Amniotic epithelial cell (primary cell): ENCODE results near the gene MYLK.

Source experiments
- DNase-seq: peaks from one replicate; pipeline ENCODE4 v3.0.0-alpha.2; 2010; ENCODE audit warnings: low read depth

Gene MYLK

DNA sequence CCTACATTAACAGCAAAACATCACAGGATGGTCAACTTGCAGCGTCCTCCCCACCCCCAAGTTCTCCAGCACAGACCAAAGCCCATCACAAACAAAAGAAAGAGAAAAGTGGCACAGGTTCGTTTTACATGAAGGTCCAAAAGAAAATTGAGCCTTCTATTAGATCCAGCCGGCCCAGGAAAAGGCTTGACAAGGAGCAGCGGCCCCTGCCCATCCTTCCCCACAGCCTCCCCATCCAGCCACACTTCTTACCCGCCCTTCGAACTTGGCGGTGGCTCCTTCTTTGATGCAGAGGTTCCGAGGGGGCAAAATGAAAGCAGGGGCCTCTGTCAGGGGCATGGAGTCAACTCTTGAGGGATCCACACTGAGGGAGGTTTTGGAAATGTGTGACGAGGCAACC is 90.7 kb downstream of the MYLK start:
- DNase-seq = no peak

DNA sequence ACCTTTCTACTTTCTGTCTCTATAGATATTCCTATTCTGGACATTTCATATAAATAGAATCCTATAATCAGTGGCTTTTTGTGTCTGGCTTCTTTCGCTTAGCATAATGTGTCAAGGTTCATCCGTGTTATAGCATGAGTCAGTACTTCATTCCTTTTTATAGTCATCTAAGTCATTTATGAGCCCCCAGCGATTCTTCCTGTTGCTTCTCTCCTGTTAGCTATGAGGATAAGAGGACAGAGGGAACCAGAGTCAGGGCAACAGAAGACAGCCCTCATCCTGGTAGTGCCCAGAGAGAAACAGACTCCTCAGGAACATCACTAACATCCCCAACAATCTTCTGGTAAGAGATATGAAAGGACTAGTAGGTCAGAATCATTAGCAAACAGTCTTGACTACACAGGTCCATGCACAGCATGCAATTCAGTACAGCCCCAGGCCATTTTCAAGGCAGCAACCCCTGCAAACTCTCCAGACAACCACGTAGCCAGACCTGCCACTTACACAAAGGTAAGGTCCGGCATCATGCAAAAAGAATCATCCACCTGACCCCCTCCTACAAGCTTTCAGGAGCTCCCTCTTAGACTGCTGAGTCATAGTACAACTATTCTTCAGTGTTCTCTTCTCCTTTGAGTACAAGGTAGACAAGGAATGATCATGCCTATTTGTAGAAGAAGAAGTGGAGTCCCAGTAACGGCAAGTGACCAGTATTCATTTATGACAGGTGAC is 91.5 kb downstream of the MYLK start:
- no peak for DNase-seq

DNA sequence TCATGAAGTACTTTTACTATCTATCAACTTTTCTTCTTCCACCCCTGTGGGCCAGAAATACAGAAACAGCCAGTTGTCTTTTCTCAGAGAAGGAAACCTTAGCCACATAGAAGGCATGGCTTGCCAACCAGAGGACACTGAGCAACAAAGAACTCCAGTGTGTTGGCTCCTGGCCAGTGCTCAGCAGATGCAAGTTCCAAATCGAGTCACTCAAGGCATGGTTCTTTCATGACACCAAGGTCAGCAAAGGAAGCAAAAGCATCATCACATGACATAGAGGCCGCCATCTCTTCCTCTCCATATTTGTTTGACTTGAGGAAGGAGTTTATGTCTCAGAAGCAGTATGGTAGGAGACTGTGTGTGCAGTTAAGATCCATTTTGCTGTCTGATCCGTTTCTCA is 92.2 kb downstream of the MYLK start:
- DNase-seq = no peak

DNA sequence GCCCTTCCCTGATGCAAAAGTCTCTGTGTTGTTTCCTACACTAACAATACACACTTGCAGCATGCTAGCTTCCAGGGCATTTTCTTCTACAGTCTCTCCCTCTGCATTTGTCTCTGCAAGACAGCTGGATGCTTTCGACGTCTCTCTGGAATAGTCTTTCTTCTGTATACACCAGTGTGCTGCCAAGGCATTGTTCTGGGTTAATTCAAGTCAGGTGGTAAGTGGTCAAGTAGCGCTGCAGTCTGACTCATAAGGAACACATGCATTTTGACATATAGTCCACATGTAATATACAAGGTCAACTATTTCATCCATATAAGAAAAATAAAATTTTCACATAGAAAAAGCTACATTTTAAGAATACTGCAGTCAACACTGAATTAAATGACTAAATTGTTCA is 92.7 kb downstream of the MYLK start:
- DNase-seq = peak; percentile 88

DNA sequence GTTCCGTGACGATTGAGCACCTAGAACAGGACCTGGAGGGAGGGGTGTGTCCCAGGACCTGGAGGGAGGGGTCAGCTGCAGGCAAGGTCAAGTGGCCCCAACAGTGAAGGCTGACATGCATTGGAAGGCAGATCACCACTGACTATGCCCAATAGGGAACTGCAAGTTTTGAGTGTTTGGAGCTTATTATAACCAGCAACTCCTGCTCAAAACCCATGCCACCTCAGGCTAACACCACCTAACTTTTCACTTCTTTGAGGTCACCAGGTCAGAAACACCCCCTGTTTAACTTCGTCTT is 93.1 kb downstream of the MYLK start:
- DNase-seq = no peak

DNA sequence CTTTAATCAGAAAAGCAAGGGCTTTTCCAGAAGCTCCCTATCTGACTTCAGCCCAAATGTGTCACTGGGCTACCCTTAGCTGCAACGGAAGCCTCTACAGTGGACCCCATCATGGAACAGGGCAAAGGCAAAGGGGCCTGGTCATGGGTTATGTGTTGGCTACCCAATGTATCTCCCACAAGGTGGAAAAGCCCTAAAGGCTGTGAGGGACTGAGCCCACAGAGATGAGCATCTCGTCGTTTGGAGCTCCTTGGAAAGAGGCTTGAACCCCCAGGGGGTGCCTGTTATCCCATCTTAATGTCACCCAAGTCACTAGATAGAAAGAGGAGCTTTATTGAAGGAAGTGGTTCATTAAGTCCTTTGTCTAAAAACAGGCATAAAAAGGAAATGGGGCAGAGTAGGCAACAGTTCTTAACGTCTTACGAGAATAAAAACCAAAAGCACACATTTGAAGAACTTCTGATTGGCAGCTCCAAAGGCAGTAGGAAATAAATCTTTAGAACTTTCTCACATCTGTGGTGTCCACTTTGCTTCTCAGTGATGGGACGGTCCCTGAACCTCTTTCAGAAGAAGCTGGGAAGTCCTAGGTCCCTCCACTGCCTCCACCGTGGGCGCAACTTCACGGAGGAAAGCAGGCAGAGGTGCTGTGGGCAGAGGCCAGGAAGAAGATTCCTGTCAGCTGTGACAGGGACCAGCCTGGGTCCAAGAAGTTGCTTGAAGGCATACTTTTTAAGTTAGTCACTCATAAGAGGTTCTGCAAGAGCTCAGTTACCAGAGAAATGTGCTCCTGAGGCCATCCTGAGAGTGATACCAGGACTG is 93.7 kb downstream of the MYLK start:
- DNase-seq = no peak

DNA sequence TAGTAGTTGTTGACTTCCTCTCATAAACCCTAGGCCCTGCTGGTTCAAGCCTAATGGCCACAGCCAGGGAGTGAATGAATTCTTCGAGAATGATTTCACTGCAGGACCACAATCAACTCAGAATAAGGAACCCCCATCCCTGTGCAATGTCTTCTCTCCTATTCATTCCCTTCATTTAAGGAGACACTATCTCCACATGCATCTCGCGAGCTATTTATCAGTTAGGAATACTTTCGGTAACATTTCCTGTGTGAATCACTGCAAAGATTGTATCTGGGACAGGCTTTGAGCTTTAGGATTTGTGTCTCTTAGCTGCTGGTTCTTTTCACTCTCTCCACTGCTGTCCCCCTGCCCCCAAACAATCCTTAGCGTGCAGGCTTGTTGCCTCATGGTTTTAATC is 94.4 kb downstream of the MYLK start:
- peak; percentile 97 for DNase-seq

DNA sequence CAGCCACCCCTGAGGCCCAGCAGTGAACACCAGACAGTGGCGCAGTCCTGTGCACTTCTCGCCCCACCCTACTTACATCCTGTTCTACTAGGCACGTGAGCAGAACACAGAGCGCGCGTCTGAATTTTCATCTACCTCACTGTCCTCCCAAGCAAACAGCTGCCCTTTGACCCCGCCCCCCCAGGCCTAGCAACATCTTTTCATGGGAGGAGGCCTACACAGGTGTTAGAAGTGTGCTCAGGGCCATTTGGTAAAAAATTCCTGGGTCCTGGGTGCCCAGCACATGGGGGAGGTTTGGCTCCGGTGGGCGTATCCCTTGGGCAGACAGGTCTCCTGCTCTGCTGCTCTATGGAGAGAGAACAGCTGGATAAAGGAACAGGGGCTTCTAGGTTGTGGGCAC is 95.0 kb downstream of the MYLK start:
- no peak for DNase-seq

DNA sequence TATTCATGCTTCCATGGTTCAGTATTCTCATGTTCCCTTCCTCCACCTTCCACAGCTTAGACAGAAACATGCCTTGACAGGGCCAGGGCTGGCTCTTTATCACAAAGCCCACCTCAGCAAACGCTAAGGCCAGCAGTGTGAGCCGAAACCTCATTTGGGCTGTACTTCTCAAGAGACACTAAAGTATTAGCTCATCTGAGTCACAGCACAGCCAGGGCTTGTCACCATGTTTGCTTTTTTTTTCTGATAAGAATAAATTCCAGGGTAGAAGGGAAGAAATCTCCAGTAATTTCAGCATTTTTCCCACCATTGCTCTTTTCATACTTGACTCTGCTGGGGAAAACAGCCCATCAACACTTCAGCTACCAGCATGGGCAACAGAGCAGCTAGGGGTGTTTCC is 95.4 kb downstream of the MYLK start:
- DNase-seq = peak; percentile 43

DNA sequence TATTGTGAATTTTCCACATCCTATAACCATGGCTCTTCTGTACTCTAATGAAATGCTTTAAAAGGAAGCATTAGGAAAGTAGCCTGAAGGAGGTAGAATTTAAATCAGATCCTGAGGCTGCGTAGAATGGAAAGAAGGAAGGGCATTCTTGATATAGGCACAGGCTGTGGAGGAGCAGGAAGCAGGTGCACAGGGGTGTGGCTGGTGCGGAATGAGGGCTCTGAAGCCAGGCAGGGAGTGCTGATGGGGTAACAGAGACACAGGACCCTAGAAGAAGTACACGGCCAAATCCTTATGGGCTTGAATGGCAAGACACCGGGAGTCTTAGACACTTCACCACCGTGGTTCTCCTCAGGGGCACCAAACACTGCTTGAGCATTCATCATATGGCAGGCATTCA is 97.0 kb downstream of the MYLK start:
- DNase-seq = no peak

DNA sequence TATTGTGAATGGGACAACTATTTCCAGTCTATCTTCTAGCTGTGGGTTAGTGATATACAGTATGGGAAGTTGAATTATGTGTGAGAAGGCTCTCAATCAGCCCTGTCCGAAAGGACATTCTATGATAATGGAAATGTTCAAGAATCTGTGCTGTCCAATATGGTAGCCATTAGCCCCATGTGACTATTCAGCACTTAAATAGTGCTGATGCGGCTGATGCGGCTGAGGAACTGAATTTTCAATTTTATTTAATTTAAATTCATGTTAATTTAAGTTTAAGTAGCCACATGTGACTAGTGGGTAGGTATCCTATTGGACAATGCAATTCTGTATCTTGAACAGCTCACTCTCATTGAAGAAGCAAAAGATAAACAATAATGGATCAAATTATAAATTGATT is 98.5 kb downstream of the MYLK start:
- no peak for DNase-seq

DNA sequence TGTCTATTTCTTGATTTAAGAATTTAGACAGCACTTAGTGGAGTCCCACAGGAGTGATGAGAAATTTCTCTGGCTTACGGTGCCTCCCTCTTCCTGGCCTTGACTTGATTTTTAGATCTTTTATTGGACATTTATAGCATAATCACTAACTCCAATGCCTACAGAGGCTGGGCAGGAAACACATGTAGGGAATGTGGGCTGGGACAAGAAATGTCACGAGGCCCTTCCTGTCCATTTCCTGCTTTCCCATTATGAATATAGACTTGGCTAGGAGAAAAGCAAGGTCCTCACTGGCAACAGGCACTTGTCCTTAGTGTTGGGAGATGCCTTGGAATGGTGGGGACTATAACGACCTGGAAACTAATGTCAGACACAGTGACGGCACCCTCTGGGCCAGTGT is 100.3 kb downstream of the MYLK start:
- DNase-seq = no peak

DNA sequence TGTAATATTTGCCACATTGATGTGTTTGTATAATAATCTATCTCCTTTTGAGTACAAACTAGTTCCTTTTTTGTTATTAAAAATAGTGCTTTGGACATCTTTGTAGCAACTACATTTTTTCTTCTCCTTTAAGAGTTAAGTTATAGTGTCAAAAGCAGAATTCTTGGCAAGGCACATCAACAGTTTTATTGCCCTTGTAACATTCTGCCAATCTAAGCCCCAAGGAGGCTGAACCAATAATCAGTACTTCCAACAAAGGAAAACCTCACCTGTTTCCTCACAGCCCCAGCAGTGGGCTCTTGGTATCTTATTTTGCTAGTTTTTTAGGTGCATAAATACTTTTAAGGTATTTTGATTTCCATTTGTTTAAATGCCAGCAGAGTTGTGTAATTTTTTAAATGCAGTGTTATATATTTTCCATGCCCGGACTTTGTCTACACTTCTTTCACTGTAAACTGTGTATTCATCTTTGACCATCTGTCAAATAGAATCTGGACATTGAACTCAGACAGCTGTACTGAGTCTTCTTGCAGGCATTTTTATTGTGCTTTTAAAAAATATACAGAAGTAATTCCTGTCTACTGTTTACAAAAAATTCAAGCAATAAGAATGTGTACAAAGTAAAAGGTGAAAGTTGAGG is 101.0 kb downstream of the MYLK start:
- DNase-seq = no peak

DNA sequence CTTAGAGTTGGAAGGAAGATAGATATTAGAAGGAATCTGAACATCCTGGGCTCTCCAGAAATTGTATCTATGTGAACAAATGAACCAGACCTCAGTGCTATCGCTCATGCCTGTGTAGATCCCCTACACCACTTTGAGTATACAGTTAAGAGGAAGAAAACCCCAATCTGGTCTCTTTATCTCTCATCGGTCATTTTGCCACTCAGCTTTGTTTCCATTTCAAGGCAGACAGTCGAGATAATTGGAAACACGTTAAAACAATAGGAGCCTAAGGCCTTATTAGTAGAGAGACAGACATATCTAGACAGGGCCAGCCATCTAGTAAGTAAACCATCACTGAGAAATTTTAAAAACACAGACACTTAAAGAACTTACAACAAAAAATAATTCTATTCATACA is 101.6 kb downstream of the MYLK start:
- DNase-seq = no peak

DNA sequence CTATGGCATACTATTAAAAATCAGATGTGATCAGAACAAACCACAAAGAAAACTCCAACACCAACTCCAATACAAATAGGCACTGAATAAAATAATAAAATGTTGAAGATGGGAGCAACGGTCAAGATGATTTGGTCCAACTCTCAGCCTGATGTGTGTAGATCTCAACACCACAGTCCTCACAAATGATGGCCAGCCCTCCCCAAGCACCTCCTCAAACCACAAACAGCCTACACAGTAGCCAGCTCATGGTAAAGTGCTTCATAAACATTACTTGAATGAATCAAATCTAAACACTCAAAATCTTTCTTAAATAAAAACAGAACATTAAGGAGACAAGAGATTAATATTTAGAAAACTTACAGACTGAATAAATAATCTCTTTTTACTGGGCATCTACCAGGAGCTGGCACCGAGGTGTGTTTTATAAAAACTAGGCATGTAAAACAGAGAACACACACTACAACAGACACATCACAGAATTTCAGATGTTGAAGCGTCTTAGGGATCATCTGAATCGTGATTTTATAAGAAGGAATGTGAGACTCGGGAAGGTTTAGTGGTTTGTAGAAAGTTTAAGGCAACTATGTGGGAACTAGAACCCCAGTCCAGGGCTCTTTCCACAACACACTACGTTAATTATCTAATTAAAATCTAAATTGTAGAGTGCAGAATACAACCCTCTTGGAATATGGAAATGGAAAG is 102.4 kb downstream of the MYLK start:
- peak; percentile 74 for DNase-seq

DNA sequence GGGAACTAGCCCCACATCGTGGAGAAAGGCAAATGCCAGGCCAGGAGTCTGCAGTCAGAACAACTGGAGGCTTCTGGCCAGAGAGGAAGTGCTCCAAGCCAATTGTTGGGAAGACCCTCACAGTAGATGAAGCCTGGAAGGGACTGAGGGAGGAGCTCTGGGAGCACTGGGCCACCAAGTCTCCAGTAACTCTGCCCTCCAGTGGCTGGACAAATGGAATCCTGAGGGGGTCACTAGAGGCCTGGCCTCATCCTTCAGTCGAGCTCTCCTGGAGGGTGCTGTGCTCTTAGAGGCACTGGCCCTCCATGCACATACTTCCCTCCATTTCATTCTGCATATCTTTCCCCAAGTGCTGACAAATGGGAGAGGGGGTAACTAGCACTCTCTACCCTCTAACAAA is 103.0 kb downstream of the MYLK start:
- no peak for DNase-seq

DNA sequence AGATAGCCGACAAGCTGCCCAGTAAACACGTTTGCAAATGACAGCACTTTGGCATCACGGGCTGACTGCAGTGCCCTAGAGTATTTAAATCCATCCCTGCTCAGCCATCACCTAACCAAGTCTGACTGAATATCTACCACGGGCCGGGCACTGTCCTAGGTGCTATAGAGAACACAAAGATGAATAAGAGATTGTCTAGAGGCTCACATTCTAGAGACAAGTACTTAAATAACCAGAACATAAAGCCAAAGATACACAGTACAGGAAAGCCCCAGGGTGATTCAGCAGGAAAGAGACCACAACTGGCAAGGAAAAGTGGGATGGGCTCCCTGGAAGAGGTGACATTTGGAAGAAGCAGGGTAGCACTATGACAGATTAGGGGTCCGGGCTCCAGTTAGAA is 103.5 kb downstream of the MYLK start:
- peak; percentile 47 for DNase-seq

DNA sequence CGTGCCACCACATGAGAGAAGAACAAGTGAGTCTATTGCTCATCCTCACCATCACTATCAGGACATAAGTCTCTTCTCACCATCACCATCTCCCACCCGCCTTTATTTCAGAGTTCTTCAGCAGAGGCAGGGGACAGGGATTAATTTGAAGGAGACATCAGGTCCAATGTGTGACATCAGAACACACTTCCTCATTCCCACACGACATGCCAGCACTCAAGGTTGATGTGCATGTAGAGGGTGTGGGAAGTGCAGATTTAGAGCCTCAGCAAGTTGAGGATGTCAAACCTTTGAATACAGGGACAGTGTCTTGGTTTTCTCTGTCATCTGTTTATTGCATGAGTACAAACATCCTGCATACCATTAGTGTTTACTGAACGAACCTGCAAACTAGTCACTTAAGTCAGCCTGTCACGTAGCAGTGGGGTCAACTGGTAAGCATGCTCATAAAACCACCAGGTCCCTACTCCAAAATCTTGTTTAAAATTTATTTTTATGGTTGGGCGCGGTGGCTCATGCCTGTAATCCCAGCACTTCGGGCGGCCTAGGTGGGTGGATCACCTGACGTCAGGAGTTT is 104.4 kb downstream of the MYLK start:
- DNase-seq = no peak

DNA sequence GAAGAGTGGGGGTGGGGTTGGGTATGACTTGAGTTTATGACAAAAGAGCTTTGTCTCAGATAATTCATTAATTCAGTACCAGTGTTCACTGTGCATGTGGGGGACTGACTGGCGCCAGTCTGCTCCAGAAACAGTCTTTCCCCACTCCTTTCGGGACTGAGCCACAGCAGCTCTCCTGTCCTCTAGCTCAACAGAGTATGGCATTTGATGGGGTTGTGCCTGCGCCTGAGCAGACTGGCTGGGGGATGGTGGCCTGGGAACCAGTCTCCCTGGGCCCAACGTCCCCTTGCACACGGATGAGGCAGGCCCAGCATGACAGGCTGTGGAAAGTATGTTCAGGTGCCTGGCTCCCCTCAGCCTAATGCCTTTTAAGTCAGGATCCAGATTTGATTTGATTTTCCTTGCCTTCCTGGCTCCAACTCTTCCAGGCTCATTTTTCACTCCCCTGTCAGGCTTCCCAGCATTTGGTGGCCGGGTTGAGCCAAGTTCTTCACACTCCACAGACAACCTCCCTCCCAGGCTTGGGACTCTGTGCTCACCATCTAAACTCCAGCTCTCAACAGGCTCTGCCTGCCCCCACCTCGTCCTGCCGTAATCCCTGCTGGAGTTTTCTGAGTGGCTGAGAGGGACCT is 105.0 kb downstream of the MYLK start:
- DNase-seq = no peak

DNA sequence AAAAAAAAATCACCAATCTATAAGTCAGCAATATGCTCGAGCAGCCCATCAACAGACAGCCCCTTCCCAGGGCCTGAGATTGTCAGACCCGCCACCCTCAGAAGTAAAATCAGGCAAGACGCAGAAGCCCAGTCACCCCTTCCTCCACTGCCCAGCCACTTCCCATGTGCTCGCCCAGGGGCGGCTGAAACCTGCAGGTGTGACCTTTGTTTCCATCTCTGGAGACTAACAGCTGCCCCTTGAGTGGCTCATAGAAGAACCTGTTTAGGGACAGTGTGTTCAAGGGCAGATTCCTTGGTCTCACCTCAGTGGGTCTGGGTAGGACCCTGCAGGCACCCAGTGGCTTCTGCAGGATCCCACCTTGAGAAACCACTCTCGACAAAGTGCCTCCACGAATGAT is 105.6 kb downstream of the MYLK start:
- DNase-seq = no peak

DNA sequence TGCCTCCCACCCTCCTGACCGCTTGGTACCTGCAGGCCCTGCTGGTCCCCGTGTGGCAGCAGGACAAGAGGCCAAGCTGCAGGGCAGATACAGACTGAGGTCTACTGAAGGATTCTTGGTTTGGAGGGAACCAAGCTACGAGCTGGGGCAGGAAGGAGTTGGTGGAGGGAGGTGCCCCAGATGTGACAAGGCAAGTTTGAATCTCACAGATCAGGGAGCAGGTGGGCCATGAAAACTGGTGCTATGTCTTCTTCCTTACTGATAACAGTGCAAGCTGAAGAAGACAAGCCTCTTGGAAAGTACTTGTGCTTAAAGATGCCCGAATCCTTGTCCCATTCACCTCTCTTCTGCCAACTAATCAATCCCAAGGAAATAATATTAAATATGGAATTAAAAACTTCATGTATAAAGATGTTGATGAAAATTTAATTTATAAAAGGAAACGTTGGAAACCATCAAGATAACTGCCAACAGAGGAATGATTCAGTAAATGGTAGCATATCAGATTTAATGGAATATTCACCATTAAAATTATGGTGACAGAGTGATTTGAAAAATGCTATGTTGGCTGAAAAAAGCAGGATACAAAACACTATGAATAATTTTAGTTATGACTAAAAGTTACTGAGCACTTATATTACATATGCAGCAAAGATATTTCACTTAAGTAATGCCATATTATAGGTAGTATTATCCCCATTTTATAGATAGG is 107.9 kb downstream of the MYLK start:
- DNase-seq = no peak
